ENCODE measurements around the gene ANXA2.
A peak's percentile ranks its signal among the peaks of the same experiment; 100 is the strongest.
"Not testable (repeated sequence)": the region's sequence is repeated elsewhere in the genome, so short reads cannot be mapped to it uniquely, and the experiment has no call there.

The ANXA2 gene

GRCh38 chr15:60397772-60398445 lies at the start of gene ANXA2:
Gene ANXA2, minus strand, starts transcription at chr15:60397986. Its CDS starts 11,911 bp downstream, at chr15:60386075.
- DNase-seq: peak; percentile 96

GRCh38 chr15:60444289-60444912 lies 46.6 kb upstream of the ANXA2 start:
- peak; percentile 23 for DNase-seq

- DNase-seq: no peak
Observed at GRCh38 chr15:60442763-60443162, 45.0 kb upstream of the ANXA2 start.

- no peak for DNase-seq
Observed at GRCh38 chr15:60442031-60442650, 44.4 kb upstream of the ANXA2 start.

- DNase-seq: no peak
Observed at GRCh38 chr15:60441331-60441730, 43.5 kb upstream of the ANXA2 start.

GRCh38 chr15:60438646-60439045 lies 40.9 kb upstream of the ANXA2 start:
- no peak for DNase-seq

GRCh38 chr15:60428935-60429334 lies 31.1 kb upstream of the ANXA2 start:
- DNase-seq: no peak

- DNase-seq: no peak
Observed at GRCh38 chr15:60426870-60427508, 29.2 kb upstream of the ANXA2 start.

- no peak for DNase-seq
Observed at GRCh38 chr15:60425461-60425860, 27.7 kb upstream of the ANXA2 start.

GRCh38 chr15:60424006-60424405 lies 26.2 kb upstream of the ANXA2 start:
- DNase-seq: peak; percentile 16

- peak; percentile 49 for DNase-seq
Observed at GRCh38 chr15:60423537-60423936, 25.8 kb upstream of the ANXA2 start.

- no peak for DNase-seq
Observed at GRCh38 chr15:60421544-60421943, 23.8 kb upstream of the ANXA2 start.

- DNase-seq: no peak
Observed at GRCh38 chr15:60420203-60420716, 22.5 kb upstream of the ANXA2 start.

- peak; percentile 39 for DNase-seq
Observed at GRCh38 chr15:60419753-60420152, 22.0 kb upstream of the ANXA2 start.

GRCh38 chr15:60418096-60418495 lies 20.3 kb upstream of the ANXA2 start:
- peak; percentile 72 for DNase-seq

- no peak for DNase-seq
Observed at GRCh38 chr15:60417112-60417511, 19.3 kb upstream of the ANXA2 start.

GRCh38 chr15:60416484-60416883 lies 18.7 kb upstream of the ANXA2 start:
- no peak for DNase-seq

GRCh38 chr15:60414016-60414682 lies 16.4 kb upstream of the ANXA2 start:
- DNase-seq: no peak

GRCh38 chr15:60413231-60413824 lies 15.5 kb upstream of the ANXA2 start:
- DNase-seq: no peak

GRCh38 chr15:60412807-60413206 lies 15.0 kb upstream of the ANXA2 start:
- DNase-seq: not testable (repeated sequence)

GRCh38 chr15:60411774-60412425 lies 14.1 kb upstream of the ANXA2 start:
- DNase-seq: no peak

GRCh38 chr15:60410350-60410749 lies 12.6 kb upstream of the ANXA2 start:
- not testable (repeated sequence) for DNase-seq

Data from suppressor macrophage treated with lipopolysaccharide for 4 hours (primary cell).